GM12878 (cell line): ENCODE data around the gene RNF167.

Experiments used
- ATF7 ChIP-seq: fragments of 450-650 bp; IDR thresholded peaks from 2 replicates; pipeline ENCODE4 v1.6.1; 2016; ENCODE audit warnings: low read depth, mild to moderate bottlenecking
- CHD2 ChIP-seq: IDR thresholded peaks from 2 replicates; pipeline ENCODE4 v1.6.1; 2011; ENCODE audit warnings: low read depth, low read length, improper control_type of control experiment, borderline replicate concordance
- CTCF ChIP-seq, 3 experiments: IDR thresholded peaks in 2 of 3; conservative IDR thresholded peaks in 1 of 3; 2 replicates each; pipeline ENCODE4 v1.5.1; 2011; ENCODE audit warnings: low read depth in 3 of 3, low read length in 3 of 3, mild to moderate bottlenecking in 3 of 3, control low read depth in 2 of 3, moderate library complexity in 2 of 3, inconsistent platforms in 1 of 3, mixed read lengths in 1 of 3; ENCODE audit not compliant: control insufficient read depth in 2 of 3, insufficient read depth in 1 of 3; ENCODE audit errors: extremely low read depth in 1 of 3
- EP300 ChIP-seq, 2 experiments: fragments of 150-350 bp in 1 of 2; IDR thresholded peaks; 2 replicates each; pipeline ENCODE4 v1.6.1; 2011 to 2012; ENCODE audit warnings: low read depth in 2 of 2, low read length in 2 of 2, borderline replicate concordance in 1 of 2, improper control_type of control experiment in 1 of 2, inconsistent platforms in 1 of 2; ENCODE audit not compliant: control insufficient read depth in 1 of 2
- KDM1A ChIP-seq: fragments of 200-600 bp; sonication (generic); IDR thresholded peaks from 2 replicates; pipeline ENCODE4 v1.6.1; 2016; ENCODE audit warnings: borderline replicate concordance
- POLR2AphosphoS5 ChIP-seq: IDR thresholded peaks from 2 replicates; pipeline ENCODE4 v1.6.1; 2011; ENCODE audit warnings: mild to moderate bottlenecking, low read length, inconsistent platforms
- TARDBP ChIP-seq: IDR thresholded peaks from 2 replicates; pipeline ENCODE4 v1.6.1; 2016; ENCODE audit warnings: borderline replicate concordance
- ZBTB4 ChIP-seq: fragments of 450-650 bp; formaldehyde crosslinking; IDR thresholded peaks from 2 replicates; pipeline ENCODE4 v1.4.0; 2022; ENCODE audit warnings: mild to moderate bottlenecking, moderate library complexity

- TF ChIP-seq EP300 (IDR thresholded peaks at IDR 0.05; ENCODE audit: borderline replicate concordance in 1 of 2, control insufficient read depth in 1 of 2, low read depth in 2 of 2, low read length in 2 of 2) (no peak), ZBTB4 (CRISPR knock-in tag) (no peak), CTCF (IDR thresholded peaks at IDR 0.05 in 2 of 3, conservative IDR thresholded peaks at IDR 0.05 in 1 of 3; ENCODE audit: control insufficient read depth in 2 of 3, extremely low read depth in 1 of 3, insufficient read depth in 1 of 3, low read depth in 3 of 3, low read length in 3 of 3) (no peak), KDM1A (no peak), ATF7 (no peak), TARDBP (no peak), CHD2 (no peak), POLR2AphosphoS5 (no peak)
Observed at GRCh38 chr17:4897785-4898184, 42.3 kb upstream of the RNF167 start.
